WTC11 (cell line): ENCODE results near the gene ZDHHC17.

Experiments
- CREB1 ChIP-seq: sonication (generic); formaldehyde crosslinking; IDR thresholded peaks from 2 replicates; pipeline ENCODE4 v1.8.0; 2023; ENCODE audit warnings: mild to moderate bottlenecking, missing genetic modification reagents
- JUN ChIP-seq: sonication (generic); formaldehyde crosslinking; IDR thresholded peaks from 2 replicates; pipeline ENCODE4 v1.8.0; 2023; ENCODE audit warnings: mild to moderate bottlenecking, missing genetic modification reagents
- KAT7 ChIP-seq: sonication (generic); formaldehyde crosslinking; IDR thresholded peaks from 2 replicates; pipeline ENCODE4 v1.8.1; 2023; ENCODE audit warnings: missing genetic modification reagents, mild to moderate bottlenecking, borderline replicate concordance
- NFE2L1 ChIP-seq: sonication (generic); formaldehyde crosslinking; IDR thresholded peaks from 2 replicates; pipeline ENCODE4 v1.8.1; 2023; ENCODE audit warnings: missing genetic modification reagents
- SMAD4 ChIP-seq: sonication (generic); formaldehyde crosslinking; IDR thresholded peaks from 2 replicates; pipeline ENCODE4 v1.8.0; 2022; ENCODE audit warnings: mild to moderate bottlenecking, missing genetic modification reagents
- ZNF138 ChIP-seq: sonication (generic); formaldehyde crosslinking; conservative IDR thresholded peaks from 2 replicates; pipeline ENCODE4 v1.8.1; 2022; ENCODE audit warnings: mild to moderate bottlenecking, moderate library complexity, missing genetic modification reagents
- ZNF317 ChIP-seq: sonication (generic); formaldehyde crosslinking; IDR thresholded peaks from 2 replicates; pipeline ENCODE4 v1.8.1; 2023; ENCODE audit warnings: low read depth, mild to moderate bottlenecking, moderate library complexity, missing genetic modification reagents, borderline replicate concordance
- TF ChIP-seq, protein P1 (sequence below): fragments of 200-600 bp; IDR thresholded peaks from 2 replicates; pipeline ENCODE4 v1.8.0; 2022; ENCODE audit warnings: antibody characterized with exemption
- TF ChIP-seq, protein P2 (sequence below): sonication (generic); formaldehyde crosslinking; conservative IDR thresholded peaks from 2 replicates; pipeline ENCODE4 v1.8.1; 2023; ENCODE audit warnings: mild to moderate bottlenecking, low read depth, missing genetic modification reagents, moderate library complexity
- TF ChIP-seq, protein P3 (sequence below): sonication (generic); formaldehyde crosslinking; IDR thresholded peaks from 2 replicates; pipeline ENCODE4 v1.8.0; 2022; ENCODE audit warnings: mild to moderate bottlenecking, missing genetic modification reagents

DNA sequence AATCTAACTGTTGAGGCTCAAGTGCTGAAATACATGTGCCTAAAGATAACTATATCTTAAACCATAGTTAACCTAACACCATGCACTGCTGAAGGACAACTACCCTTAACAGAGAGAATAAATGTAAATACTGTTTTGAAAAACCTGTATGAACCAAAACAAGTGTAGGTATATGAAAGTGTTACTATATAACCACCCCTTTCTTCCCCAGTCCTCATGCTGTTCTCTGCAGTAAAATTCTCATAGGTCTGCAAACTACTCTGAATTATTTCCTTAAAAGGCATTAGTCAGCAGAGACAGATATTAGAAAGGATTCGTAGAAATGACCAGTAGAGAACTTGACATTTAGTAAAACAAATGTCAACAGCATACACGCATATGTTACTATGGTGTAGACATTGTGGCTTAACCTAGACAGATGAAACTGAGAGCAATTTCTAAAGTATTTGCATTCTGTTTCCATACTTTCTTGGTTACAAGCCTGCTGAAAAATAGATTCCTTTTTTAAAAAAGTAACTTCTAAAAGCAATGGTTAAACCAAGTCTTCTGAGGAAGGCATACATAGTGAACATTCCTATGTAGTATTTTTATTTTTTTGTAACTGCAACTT is 101.0 kb downstream of the ZDHHC17 start:
- TF ChIP-seq KAT7 (CRISPR knock-in tag) (no peak), ZNF138 (no peak), CREB1 (CRISPR knock-in tag) (no peak), NFE2L1 (CRISPR knock-in tag) (no peak), ZNF317 (CRISPR knock-in tag) (no peak), SMAD4 (CRISPR knock-in tag) (no peak), JUN (no peak)
- TF ChIP-seq, protein P1, sequence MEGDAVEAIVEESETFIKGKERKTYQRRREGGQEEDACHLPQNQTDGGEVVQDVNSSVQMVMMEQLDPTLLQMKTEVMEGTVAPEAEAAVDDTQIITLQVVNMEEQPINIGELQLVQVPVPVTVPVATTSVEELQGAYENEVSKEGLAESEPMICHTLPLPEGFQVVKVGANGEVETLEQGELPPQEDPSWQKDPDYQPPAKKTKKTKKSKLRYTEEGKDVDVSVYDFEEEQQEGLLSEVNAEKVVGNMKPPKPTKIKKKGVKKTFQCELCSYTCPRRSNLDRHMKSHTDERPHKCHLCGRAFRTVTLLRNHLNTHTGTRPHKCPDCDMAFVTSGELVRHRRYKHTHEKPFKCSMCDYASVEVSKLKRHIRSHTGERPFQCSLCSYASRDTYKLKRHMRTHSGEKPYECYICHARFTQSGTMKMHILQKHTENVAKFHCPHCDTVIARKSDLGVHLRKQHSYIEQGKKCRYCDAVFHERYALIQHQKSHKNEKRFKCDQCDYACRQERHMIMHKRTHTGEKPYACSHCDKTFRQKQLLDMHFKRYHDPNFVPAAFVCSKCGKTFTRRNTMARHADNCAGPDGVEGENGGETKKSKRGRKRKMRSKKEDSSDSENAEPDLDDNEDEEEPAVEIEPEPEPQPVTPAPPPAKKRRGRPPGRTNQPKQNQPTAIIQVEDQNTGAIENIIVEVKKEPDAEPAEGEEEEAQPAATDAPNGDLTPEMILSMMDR = no peak
- TF ChIP-seq, protein P2, sequence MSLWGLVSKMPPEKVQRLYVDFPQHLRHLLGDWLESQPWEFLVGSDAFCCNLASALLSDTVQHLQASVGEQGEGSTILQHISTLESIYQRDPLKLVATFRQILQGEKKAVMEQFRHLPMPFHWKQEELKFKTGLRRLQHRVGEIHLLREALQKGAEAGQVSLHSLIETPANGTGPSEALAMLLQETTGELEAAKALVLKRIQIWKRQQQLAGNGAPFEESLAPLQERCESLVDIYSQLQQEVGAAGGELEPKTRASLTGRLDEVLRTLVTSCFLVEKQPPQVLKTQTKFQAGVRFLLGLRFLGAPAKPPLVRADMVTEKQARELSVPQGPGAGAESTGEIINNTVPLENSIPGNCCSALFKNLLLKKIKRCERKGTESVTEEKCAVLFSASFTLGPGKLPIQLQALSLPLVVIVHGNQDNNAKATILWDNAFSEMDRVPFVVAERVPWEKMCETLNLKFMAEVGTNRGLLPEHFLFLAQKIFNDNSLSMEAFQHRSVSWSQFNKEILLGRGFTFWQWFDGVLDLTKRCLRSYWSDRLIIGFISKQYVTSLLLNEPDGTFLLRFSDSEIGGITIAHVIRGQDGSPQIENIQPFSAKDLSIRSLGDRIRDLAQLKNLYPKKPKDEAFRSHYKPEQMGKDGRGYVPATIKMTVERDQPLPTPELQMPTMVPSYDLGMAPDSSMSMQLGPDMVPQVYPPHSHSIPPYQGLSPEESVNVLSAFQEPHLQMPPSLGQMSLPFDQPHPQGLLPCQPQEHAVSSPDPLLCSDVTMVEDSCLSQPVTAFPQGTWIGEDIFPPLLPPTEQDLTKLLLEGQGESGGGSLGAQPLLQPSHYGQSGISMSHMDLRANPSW (CRISPR knock-in tag) = no peak
- TF ChIP-seq, protein P3, sequence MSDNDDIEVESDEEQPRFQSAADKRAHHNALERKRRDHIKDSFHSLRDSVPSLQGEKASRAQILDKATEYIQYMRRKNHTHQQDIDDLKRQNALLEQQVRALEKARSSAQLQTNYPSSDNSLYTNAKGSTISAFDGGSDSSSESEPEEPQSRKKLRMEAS (CRISPR knock-in tag) = no peak
